HG03565 (cell line): ENCODE results near the gene BCL2L2.
"Not testable (repeated sequence)": the region's sequence is repeated elsewhere in the genome, so short reads cannot be mapped to it uniquely, and the experiment has no call there.

Experiments used
- ATAC-seq: cut with Tn5 transposase; IDR thresholded peaks from one replicate; pipeline ENCODE4 v1.9.1; 2021; ENCODE audit warnings: mild to moderate bottlenecking, moderate library complexity; ENCODE audit not compliant: unreplicated experiment

The BCL2L2 gene

DNA sequence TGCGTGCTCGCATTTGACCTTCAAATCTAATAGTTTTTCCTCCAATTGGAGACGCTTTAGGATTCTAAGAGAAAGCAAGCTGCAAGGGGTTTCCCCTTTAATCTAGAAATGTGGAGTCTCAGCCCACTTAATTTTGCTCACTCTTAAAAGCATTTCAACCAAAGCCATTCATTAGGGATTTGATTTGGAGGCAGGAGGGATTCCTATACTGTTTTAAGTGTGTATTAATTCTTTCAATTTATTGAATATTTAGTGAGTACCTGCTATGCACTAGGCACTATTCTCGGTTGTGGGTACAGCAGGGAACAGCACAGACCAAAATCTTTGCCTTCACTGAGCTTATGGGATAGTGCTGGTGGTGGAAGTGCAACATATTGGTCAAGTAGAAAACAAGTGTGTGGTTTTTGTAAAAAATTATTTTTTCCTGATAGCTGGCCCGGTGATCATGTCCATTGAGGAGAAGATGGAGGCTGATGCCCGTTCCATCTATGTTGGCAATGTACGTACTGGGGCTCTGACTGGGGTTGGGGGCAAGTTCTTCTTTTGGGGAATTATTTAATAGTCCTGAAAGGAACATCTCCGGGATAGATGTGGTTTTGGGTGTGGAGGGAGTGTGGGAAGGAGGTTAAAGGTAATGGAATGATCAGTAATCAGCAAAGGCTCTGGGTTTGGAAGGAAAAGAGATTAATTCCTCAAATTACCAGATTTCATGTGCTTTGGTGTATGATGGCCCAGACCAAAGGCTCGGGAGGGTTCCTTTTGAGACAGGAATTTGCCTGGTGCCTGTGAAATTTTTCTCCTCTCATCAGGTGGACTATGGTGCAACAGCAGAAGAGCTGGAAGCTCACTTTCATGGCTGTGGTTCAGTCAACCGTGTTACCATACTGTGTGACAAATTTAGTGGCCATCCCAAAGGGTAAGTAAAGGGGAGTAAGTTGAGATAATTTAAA lies 16.2 kb downstream of the BCL2L2 start:
- no peak for ATAC-seq

DNA sequence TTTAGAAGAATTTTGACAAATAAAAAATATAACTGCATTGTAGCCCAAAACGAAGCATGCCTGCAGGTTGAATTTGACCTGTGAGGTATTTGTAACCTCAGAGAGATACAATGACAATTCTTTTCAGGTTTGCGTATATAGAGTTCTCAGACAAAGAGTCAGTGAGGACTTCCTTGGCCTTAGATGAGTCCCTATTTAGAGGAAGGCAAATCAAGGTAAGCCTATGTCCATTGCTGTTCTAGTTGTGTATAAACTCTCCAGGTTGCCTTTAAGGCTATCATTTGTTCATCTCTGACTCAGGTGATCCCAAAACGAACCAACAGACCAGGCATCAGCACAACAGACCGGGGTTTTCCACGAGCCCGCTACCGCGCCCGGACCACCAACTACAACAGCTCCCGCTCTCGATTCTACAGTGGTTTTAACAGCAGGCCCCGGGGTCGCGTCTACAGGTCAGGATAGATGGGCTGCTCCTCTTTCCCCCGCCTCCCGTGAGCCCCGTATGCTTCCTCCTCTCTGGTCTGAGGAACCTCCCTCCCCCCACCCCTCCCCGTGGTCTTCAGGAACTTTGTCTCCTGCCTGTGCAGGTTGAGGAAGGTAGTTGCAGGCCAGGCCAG lies 17.3 kb downstream of the BCL2L2 start:
- no peak for ATAC-seq

DNA sequence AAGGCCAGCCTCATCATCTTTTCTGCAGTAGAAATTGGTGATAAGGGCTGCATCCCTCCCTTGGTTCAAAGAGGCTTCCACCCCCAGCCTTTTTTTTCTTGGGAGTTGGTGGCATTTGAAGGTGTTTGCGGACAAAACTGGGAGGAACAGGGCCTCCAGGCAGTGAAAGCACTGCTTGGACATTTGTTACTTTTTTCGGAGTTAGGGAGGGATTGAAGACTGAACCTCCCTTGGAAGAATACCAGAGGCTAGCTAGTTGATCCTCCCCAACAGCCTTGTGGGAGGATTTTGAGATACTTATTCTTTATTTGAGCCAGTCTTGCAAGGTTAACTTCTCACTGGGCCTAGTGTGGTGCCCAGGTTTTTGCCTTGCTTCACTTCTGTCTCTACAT lies 17.8 kb downstream of the BCL2L2 start:
- ATAC-seq: no peak

DNA sequence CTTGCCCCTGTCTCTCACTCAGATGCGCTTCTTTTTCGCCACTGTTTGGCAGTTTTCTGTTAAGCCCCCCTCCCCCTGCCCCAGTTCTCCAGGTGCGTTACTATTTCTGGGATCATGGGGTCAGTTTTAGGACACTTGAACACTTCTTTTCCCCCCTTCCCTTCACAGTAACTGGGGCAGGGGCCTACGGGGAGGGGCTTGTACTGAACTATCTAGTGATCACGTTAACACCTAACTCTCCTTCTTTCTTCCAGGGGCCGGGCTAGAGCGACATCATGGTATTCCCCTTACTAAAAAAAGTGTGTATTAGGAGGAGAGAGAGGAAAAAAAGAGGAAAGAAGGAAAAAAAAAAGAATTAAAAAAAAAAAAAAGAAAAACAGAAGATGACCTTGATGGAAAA lies 18.4 kb downstream of the BCL2L2 start:
- ATAC-seq: no peak

DNA sequence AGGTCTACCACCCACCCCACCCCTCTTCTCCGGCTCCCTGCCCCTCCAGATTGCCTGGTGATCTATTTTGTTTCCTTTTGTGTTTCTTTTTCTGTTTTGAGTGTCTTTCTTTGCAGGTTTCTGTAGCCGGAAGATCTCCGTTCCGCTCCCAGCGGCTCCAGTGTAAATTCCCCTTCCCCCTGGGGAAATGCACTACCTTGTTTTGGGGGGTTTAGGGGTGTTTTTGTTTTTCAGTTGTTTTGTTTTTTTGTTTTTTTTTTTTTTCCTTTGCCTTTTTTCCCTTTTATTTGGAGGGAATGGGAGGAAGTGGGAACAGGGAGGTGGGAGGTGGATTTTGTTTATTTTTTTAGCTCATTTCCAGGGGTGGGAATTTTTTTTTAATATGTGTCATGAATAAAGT lies 19.1 kb downstream of the BCL2L2 start:
- ATAC-seq: not testable (repeated sequence)

DNA sequence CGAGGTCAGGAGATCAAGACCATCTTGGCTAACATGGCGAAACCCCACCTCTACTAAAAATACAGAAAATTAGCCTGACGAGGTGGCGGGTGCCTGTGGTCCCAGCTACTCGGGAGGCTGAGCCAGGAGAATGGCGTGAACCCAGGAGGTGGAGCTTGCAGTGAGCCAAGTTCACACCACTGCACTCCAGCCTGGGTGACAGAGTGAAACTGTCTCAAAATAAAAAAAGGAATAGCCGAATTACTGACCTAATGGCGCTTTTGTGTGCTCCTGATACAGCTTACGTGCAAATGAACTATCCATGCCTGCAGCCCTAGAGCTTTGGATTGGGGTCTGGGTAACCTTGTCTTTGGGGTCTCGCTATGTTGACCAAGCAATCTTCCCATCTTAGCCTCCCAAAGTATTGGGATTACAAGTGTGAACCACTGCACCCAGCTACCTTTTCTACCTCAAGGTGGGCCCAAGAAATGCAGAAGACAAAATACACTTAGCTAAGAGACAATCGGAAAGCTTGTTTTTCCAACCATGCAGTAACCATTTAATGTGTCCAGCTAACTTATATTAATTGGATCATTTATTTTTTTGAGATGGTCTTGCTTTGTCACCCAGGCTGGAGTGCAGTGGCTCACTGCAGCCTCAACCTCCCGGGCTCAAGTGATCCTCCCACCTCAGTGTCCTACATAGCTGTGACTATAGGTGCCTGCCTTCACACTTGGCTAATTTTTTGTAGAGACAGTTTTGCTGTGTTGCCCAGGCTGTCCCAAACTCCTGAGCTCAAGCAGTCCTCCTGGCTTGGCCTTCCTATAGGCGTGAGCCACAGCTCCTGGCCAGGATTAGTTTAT lies 20.1 kb downstream of the BCL2L2 start:
- no peak for ATAC-seq

DNA sequence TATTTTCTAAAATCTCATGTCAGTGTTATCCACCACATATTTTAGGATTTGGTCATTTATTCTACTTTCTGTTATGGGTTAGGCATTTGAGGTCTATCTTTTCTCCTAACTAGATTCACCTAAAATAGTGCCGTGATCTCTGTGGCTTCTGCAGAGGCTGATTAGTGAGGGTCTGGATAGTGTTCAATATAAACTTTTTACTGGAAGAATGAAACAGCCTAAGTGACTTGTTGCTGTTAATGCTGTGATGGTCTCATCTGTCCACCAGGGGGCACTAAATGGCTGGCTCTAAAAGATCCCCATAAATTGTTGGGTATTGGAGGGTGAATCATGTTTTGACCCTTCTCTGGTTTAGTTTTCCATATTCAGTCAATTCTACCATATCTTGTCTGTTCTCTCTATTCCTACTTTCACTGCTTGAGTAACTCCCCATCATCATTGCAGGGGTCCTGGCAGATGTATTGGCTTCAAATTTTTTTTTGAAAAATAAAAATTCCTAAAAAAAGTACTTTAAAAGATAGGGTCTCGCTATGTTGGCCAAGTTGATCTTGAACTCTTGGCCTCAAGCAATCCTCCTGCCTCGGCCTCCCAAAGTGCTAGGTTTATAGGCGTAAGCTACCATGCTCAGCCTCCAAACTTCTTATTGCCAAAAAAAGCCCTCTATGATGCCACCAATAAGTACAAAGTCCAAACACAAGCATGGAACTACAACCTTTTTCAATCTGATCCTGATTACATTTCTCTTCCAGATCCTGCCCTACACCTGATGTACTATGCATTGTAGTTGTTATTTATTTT lies 21.5 kb downstream of the BCL2L2 start:
- no peak for ATAC-seq

DNA sequence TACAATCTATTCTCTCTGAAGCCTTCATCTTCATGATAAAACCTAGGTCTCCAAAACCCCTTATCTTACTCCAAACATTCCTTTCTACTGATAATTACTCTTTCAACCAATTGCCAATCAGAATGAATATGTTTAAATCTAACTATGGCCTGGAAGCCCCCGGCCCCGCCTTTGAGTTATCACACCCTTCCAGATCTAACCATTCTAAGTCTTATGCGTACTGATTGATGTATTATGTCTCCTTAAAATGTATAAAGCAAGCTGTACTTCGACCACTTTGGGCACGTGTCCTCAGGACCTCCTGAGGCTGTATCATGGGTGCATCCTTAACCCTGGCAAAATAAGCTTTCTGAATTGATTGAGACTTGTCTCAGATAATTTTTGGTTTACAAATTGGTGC lies 29.0 kb downstream of the BCL2L2 start:
- ATAC-seq: no peak

DNA sequence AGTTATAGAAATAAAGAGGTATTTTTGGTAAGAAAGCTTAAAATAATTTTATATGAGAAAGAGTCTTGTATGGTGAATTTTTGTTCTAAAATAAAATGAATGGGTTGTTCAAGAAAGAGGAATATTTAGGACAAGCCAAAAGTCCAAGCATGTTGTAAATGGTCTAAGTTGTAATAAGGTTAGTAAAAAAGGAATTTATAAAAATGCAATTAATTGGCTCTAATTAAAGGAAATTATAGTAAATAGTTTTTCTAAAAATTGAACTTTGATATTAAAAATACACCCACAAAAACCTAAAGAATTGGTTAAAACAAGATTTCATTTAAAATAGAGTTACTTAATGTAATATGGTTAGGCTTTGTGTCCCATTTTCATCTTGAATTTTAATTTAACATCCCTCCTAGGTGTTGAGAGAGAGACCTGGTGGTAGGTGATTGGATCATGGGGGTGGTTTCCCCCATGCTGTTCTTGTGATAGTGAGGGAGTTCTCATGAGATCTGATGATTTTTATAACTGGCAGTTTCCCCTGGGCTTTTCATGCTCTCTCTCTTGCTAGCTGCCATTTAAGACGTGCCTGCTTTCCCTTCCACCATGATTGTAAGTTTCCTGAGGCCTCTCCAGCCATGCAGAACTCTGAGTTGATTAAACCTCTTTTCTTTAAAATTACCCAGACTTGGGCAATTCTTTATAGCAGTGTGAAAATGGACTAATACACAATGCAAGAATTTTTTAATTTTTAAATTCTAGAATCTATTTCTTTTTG lies 33.1 kb downstream of the BCL2L2 start:
- ATAC-seq: no peak

DNA sequence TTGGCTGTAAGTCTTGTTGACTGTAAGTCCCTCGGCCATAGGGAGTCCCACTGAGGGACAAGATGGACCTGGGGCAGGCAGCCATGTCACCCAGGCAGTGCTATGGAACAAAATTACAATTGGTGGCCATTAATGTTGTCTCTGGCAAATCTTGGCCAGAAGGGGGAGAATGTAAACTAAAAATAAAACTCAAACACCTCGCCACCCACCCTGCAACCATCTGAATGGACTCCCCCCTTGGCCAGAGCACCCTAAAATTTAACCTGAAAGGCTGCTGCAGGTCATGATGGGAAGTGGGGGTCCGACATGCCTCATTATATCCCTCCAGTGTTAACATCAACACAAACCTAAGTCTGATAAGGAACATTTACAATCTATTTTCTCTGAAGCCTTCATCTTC lies 37.8 kb downstream of the BCL2L2 start:
- no peak for ATAC-seq

DNA sequence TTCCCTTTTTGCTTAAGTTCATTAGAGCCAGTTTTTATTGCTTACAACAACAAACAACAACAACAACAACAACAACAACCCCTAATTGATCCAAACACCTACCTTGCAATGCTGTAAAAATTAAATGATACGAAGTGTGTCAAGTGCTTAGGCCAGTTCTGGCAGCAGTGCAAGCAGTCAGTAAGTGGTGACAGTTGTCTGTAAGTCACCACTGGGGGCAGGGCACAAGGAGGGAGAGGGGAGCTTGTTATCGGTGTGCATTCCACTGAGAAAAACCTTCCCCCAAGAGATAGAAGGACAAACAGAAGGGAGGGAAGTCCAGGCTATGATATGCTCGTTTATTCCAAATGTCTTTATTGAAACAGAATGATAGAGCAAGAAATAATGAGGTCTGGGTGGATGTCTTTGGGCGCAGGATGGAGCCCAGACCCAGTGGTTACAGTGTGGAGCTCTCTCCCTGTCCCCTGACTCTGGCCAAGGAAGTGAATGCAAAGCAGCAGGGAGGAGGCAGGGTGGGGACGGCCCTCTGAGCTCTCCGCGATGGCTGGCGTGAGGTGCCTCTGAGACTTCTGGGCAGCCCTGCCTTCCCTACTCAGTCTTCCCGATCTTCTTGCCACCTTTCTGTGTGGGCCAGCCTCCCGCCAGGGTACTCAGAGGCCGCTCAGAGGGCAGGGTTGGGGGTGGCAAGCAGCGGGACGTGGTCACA lies 39.5 kb downstream of the BCL2L2 start:
- no peak for ATAC-seq

DNA sequence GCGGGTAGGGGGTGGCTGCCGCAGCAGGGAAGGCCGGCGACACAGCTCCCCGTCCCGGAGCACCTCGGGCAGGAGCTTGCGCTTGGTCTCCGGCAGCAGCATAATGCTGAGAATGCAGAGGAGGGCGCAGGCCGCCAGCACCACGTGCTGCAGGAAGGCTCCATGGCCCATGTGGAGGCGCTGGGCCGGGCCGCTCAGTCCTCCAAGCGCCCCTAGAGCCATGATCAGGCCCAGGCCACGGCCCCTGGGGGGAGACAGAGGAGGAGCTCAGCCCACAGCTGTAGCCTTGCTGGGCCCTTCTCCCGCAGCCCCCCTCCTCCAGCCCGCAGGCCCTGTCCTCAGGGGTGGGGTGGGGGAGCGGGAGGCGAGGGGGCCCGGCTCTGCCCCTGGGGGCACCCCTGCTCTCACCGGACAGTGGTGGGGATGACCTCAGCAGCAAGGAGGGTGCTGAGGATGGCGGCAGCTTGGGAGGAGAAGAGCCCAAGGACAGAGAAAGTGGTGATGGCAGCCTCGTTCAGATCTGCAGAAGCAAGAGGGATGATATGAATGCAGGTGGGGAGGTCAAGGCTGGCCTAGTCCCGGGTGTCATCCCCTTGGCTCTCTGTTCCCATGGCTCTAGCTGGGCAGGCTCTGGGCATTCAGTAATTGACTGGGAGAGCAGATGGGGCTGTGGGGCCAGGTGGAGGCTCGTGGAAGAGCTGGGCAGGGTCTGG lies 40.2 kb downstream of the BCL2L2 start:
- no peak for ATAC-seq

DNA sequence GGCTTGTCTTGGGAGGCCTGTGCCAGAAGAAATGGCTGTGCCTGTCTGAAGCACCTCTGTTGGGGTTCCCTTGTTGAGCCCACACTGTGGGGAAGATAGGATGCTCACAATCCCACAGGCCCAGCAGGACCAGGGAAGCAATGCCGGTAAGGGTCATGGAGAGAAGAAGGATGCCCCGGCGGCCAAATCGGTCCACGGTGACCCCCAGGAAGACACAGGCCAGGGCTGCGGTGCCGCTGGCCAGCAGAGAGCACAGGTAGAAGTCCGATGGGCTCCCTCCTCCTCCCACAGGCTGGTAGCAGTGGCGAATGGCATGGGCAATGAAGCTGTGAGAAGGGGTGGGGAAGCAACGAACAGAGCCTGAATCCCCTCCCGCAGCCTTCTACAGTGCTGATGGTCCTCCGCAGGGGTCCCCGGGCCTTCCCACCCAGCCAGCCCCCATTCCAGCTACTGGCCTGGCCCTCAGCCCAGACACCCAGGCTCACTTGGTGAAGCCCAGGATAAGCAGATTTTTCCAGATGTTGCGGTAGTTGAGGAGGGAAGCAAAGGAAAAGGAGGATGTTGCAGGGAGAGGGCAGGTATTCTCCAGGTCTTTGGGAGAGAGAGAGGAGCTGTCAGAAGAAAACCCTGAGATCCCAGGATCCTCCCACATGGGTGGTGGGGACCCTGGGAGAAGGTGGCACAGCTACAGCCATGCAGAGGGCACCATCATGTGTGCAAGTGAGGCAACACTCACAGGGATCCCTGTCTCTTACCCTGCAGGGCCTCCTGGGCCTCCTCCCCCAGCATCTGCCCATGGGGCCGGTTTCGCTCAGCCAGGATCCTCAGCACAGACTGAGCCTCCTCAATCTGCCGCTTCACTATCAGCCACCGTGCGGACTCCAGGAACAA lies 41.0 kb downstream of the BCL2L2 start:
- no peak for ATAC-seq

DNA sequence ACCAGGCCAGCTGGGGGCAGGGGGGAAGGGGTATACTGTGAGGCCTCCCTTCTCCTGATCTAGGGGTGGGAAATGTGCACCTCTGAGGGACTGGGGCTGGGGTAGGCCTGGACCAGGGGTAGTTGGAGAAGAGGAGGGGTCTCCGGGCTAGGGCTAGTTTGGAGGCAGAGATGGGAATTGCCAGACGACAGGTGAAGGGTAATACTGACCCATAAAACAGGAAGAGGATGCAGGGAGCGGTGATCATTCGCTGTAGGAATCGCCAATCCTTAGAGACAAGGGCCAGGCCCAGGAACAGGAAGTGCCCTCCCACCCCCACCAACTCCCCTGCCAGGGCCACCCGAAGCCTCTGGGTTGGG lies 41.6 kb downstream of the BCL2L2 start:
- no peak for ATAC-seq

DNA sequence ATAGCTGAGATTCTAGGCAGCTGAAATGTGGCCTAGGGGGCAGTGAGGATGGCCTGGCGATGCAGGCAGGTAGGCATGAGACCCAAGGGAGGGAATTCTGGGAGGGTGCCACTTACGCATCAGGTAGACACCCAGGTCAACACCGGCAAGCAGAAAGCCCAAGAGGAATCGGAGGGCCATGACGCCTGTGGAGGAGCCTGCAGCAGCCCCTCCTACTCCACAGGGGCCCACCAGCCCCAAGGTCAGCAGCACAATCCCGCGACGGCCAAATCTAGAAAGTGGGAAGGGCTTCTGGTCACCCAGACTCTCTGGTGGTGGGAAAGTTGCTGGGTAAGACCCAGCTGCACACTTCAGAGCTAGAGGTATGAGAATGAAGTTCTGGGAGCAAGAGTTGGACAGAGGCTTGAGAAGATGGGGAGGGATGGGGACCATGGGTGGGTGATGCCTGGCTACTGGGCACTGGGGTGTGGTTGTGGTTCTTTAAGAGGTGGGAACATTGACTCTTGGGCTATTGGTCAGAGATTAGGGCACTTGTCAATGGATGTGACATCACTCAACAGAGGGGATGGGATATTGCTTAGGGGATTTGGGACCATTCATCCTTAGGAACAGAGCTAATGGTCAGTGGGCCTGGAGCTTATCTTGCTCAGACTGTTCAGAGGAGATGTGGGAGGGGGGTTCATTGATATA lies 42.7 kb downstream of the BCL2L2 start:
- ATAC-seq: no peak

DNA sequence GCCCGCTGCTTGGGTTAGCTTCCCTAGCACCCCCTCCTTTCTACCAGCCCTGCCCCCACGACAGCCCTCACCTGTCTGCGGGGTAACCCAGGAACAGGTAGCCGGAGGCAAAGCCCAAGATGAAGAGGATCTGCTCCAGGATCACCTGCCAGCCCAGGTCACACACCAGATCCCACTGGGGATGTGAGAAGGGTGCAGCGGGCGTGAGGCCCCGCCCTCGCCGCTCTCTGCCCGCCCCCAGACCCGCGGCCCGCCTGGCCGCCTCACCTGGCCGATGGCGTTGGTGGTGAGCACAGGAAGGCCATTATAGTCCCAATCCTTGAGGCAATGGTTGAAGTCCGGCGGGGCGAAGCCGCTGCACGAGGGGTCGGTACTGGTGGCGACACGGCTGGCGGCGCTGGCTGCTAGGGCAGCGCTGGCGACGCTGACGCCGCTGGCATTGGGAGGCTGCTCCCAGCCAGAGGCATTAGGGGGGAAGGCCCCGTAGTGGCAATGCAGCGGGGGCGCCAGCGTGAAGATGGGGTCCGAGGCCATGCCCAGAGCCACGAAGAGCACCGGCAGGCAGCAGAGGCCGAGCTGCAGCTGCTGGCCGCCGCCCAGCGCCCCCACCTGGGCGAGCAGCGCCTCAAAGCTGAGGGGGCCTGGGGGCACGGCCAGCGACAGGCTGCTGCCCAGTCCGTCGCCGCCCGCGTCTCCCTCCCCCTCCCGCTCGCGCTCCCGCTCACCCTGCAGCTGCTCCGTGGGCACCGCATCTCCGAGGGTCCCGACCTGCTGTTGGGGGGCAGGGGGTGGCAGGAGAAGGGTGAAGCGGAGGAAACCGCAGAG lies 45.3 kb downstream of the BCL2L2 start:
- ATAC-seq: no peak
